Astrocyte of the spinal cord (primary cell): ENCODE data around the gene TMEM255B.

Experiments used
- DNase-seq: peaks from one replicate; pipeline ENCODE4 v3.0.0; 2011; ENCODE audit warnings: low read depth, low spot score
- H3K4me3 ChIP-seq: 2 replicates; pipeline ENCODE4 v1.5.1; 2011; ENCODE audit warnings: low read depth, mild to moderate bottlenecking, low read length, moderate library complexity
- in situ Hi-C: cut with HindIII; loops from 2 replicates; pipeline ENCODE4 v1.10.0; 2017; ENCODE audit warnings: low sequenced_read_pairs
- TF ChIP-seq, protein P1 (sequence below): IDR thresholded peaks from 2 replicates; pipeline ENCODE4 v1.5.1; 2012; ENCODE audit warnings: low read depth, mild to moderate bottlenecking, low read length, inconsistent platforms

The TMEM255B gene

DNA sequence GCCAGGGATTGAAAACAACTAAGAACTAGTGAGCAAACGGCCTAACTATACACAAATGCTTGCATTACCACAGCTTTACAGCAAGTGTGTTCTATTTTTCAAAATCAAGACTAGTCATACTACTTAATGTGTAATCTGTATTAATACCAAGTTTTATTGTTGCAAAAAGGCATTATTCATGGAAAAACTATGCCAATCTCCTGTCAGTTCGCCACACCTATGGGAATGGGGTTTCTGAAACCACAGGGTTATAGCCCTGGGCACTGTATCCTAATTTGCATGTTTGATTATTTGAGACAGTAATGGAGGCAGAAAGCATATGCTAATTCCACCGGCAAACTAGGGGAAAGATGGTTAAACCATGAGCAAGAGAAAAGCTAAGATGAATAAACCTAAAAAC is 90.5 kb downstream of the TMEM255B start:
- no peak overlapping the region for H3K4me3 ChIP-seq
- in situ Hi-C loops, result no loop called here
- DNase-seq, result no peak
- TF ChIP-seq, protein P1, sequence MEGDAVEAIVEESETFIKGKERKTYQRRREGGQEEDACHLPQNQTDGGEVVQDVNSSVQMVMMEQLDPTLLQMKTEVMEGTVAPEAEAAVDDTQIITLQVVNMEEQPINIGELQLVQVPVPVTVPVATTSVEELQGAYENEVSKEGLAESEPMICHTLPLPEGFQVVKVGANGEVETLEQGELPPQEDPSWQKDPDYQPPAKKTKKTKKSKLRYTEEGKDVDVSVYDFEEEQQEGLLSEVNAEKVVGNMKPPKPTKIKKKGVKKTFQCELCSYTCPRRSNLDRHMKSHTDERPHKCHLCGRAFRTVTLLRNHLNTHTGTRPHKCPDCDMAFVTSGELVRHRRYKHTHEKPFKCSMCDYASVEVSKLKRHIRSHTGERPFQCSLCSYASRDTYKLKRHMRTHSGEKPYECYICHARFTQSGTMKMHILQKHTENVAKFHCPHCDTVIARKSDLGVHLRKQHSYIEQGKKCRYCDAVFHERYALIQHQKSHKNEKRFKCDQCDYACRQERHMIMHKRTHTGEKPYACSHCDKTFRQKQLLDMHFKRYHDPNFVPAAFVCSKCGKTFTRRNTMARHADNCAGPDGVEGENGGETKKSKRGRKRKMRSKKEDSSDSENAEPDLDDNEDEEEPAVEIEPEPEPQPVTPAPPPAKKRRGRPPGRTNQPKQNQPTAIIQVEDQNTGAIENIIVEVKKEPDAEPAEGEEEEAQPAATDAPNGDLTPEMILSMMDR, result no peak

DNA sequence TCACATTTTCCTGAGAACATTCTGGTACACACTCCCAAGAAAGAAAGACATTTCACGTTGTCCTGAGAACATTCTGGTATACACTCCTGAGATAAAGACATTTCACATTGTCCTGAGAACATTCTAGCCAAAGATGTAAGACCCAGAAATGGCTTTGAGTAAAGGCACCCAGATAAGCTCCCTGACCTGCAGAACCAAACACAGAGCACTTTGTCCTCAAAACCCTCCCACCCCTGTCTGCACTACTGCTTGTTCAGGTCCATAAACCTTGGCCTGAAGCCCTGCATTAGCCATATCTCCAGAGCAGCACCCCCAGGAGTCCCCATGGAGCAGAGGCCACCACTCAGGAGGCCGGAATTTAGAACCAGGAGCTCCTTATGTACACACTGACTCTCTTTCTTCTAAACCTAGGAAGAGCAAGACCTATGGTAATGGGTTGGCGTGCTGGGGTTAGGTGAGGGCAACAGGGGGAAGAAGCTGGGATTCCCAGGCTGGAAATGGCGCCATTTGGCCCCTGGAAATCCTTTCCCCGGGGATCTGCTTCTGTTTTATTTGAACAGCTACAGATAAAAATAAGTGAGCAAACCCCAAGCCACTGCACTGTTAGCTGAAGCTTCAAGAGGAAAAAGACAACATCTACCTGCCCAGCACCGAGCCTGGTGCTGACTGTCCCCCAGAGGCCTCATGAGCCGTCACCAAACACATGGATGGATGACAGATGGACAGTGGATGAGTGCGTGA is 91.1 kb downstream of the TMEM255B start:
- H3K4me3 ChIP-seq, result no peak overlapping the region
- in situ Hi-C loops, result no loop called here
- no peak for DNase-seq

DNA sequence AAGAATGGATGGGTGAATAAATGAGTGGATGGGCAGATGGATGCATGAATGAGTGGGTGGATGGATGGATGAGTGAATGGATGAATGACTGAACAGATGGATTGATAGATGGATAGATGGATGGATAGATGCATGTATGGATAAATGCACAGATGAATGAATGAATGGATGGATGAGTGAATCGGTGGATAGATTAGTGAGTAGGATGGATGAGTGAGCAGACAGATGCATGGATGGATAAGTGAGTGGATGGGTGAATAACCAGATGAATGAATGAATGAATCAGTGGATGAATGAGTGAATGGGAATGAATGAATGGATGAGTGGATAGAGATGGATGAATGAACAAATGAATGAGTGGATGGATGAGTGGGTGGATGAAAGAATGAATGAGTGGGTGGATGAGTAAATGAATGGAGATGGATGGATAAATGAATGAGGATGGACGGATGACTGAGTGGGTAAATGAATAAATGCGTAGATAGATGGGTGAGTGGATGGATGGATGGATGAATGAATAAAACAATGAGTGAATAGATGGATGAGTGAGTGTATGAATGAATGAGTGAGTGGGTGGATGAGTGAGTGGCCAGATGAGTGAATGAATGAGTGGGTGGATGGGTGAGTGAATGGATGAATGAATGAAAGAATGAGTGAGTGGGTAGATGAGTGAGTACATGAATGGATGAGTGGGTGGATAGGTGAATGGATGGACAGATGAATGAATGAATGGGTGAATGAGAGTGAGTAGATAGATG is 91.9 kb downstream of the TMEM255B start:
- TF ChIP-seq, protein P1, result no peak
- no peak overlapping the region for H3K4me3 ChIP-seq
- in situ Hi-C loops, result no loop called here
- no peak for DNase-seq

More for the DNA sequence above, 91.1 kb downstream of the TMEM255B start:
- TF ChIP-seq, protein P1, result no peak

DNA sequence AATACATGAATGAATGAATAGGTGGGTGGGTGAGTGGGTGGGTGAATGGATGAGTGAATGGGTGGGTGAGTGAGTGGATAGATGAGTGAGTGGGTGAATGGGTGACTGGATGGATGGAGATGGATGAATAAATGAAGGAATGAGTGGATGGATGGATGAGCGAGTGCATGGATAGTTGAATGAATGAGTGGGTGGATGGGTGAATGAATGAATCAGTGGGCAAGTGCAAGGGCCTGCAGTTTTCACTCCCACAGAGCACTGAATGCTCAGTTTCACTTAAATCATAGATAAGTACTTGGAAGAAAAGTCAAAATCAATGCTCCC is 92.4 kb downstream of the TMEM255B start:
- no peak overlapping the region for H3K4me3 ChIP-seq
- in situ Hi-C loops, result no loop called here
- TF ChIP-seq, protein P1, result no peak
- DNase-seq, result no peak

DNA sequence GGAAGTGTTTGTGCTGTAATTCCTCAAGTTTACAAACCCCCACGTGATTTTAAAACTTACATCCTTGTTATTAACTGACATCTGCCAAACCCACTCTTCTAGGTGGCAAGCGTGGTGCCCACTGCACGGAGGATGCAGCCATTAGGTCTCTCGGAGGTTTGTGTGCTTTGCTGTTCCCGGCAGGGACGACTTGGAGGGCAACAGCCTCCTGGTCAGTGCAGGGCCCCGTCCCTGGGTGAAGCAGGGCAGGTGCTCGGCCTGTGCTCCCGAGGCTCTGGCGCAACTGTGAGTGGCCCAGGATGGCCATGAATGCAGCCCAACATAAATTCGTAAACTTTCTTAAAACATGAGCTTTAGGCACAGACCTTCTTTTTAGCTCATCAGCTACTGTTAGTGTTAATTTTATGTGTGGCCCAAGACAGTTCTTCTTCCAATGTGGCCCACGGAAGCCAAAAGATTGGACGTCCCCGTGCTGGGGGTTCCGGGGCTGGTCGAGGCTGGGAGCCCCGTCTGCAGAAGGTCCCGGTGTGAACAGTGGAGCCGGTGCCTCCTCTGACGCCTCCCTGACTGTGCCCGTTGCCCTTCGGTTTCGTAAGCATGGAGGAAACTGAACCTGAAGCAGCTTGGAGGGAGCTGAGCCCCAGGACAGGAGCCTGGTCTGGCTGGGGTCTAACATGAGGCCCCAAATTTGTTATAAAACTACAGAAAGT is 93.0 kb downstream of the TMEM255B start:
- DNase-seq, result no peak
- in situ Hi-C loops, result no loop called here
- TF ChIP-seq, protein P1, result no peak
- no peak overlapping the region for H3K4me3 ChIP-seq

DNA sequence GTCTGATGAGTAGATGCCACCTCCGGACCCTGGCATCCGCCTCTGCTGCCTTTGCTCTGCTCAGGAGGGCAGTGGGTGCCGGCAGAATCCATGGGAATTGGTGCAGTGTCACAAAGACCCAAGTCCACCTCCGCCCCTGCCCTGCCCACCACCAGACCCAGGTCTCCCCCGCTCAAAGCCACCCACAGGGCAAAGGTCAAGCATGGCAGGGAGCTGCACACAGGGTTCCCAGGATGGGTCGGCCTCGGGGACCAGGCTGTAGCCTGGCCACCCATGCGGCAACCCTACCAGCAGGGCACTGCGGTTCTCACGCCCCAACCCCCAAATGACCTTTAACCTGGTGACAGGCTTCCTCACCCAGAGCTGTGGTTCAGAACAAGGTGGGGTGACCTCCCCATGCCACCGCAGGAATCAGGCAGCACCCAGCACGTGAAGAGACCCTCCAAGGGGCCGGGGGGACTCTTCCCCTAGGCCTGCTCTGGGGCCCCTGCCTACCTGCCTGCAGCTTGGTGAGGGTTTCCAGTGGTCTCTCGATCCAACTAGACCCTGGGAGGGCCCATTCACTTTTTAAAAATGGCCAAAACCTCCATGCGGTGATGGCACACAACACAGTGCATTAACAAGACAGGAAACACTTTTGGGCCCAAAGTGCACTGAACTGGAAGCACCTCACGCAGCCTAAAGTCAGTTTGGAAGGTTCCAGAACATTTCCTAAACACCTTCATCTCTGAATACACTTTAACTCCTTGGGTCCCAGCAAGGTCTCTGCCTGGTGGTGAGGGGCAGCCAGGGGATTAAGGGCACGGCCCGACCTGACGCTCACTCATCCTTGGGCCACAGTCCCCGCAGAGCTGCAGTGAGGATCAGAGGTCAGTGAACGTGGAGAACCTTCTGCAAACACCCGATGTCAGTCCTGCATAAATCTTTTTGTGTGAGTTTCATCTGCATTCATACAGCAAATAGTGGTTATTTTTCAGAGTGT is 93.8 kb downstream of the TMEM255B start:
- TF ChIP-seq, protein P1, result no peak
- in situ Hi-C loops, result no loop called here
- DNase-seq, result no peak

More for the DNA sequence above, 93.8 kb downstream of the TMEM255B start:
- no peak overlapping the region for H3K4me3 ChIP-seq
